HG02610 (cell line): ENCODE data around the gene CCDC127.
A peak's percentile ranks its signal among the peaks of the same experiment; 100 is the strongest.
"Not testable (repeated sequence)": the region's sequence is repeated elsewhere in the genome, so short reads cannot be mapped to it uniquely, and the experiment has no call there.

Experiments
- ATAC-seq: cut with Tn5 transposase; IDR thresholded peaks from one replicate; pipeline ENCODE4 v1.9.1; 2021; ENCODE audit warnings: mild to moderate bottlenecking, moderate library complexity; ENCODE audit not compliant: unreplicated experiment

The CCDC127 gene

GRCh38 chr5:234450-234849, 16.5 kb upstream of the CCDC127 start:
- no peak for ATAC-seq

GRCh38 chr5:233426-233825, 15.5 kb upstream of the CCDC127 start:
- not testable (repeated sequence) for ATAC-seq

DNA sequence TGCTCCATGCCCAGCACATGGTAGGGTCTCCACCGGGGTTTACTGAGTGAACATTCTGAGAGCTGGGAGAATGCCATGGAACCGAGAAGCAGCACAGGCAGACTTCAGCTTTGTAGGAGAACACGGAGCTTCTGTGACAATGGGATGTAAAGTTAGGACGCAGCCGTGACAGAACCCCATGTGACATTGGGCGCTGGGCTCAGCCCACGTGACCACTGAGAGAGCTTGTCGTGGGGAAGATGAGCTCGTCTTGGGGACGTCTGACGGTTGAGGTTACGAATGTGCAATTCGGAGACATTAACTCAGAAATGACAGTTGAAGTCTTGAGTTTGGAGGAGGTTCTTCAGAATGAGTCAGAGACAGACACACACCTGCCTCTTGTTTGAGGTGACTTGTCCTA, 13.7 kb upstream of the CCDC127 start:
- no peak for ATAC-seq

DNA sequence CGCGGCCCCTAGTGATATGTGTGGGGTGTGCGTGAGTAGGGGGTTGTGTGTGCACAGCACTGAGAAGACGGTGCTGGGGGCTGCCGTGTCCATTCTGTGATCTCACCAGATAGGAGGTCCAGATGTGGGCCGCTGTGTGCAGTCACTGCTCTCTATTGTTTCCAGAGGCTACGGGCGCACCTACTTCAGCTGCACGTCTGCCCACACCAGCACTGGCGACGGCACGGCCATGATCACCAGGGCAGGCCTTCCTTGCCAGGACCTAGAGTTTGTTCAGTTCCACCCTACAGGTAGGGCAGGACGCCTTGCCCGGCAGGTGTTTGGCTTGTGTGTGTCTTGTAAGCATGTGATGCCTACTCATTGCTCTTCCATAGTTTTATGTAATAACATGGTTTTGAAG, 12.8 kb upstream of the CCDC127 start:
- no peak for ATAC-seq

DNA sequence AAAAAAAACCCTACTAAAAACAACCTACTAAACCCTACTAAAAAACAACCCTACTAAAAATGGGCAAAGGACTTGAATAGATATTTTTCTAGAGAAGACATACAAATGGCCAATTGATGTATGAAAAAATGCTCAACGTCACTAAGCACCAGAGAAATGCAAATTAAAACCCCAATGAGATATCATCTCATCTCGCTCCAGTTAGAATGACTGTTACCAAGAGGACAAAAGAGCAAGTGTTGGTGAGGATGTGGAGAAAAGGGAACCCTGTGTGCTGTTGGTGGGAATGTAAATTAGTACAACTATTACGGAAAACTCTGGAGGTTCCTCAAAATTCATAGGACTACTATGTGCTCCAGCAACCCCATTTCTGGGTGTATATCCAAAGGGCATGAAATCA, 10.9 kb upstream of the CCDC127 start:
- ATAC-seq = no peak

- ATAC-seq = not testable (repeated sequence)
These were observed 9.4 kb upstream of the CCDC127 start for GRCh38 chr5:227375-227774.

DNA sequence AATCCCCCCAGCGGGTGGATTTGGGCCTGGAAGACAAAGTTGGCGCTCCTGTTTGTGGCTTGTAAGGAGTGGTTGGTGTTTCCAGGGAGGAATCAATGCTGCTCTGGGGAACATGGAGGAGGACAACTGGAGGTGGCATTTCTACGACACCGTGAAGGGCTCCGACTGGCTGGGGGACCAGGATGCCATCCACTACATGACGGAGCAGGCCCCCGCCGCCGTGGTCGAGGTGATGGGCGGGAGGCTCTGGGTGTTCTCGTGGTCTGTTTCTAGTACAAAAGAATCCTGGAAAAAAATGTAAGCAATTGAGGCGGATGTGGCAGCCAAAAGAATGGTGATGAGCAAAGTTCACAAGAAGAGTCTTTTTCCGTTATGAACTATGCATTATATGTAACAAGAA, 7.4 kb upstream of the CCDC127 start:
- no peak for ATAC-seq

DNA sequence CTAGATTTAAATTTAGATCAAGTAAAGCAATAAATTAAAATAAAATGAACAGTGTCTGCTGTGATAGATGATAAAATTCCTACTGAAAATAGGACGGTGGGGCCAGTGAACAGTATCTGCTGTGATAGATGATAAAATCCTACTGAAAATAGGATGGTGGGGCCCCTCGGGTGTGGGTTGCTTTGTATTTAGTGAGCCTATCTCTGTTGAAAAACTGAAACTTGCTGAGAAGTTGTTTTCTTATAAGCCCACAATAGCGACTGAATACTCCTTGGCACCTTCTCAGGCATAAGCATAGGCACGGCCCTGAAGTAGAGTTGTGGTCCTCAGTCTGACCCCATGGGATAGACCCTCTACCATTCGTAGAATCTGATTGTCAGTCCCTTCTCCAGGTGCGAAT, 5.8 kb upstream of the CCDC127 start:
- ATAC-seq = no peak

DNA sequence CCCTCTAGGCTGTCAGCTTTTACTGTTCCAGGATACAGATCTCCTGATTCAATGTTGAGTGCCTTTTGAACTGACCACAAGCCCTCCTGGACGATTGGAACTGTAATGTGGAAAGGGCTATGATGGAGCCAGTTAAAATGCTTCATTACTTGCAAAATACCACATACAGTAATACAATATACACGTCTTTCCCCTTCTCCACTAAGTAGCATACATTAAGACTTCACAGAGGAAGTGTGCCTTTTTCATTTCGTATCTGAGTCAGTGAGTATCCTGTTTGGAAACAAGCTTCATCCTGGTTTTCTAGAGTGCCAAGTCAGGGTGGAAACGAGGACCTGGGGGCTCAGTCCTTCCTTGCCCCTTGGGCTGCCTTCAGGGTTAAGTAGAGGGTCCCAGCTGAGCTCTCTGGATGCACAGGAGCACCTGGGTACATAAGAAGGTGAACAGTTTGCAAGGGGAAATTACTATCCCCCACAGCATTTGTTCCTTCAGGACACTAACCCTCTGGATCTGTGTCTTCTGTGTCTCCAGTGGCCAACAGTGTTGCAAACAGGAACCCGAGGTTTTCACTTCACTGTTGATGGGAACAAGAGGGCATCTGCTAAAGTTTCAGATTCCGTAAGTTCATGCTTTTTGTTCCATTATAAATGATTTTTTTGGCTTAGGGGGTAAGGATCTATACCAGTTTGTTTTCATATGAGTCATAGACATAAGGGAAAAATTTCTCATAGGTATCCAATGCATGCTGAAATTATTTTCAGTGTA, 5.2 kb upstream of the CCDC127 start:
- ATAC-seq = not testable (repeated sequence)

DNA sequence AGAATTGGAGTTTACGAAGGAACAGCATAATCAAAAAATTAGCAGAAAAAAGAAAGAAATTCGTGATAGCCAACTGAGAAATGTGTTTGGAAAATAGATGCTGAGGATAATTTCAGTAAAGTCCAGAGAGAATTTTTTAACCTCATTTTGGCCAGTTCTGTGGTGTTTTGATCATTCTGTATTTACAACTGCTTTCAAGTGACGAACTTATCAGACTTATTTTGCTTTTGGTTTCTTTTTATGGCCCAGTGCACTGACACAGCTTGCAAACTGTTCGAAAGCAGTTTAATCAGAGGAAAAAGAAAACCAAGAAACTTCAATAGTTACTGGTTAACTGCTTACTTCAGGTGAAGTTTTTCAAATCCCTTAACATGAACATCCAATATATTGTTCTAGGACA, 2.0 kb upstream of the CCDC127 start:
- ATAC-seq = no peak

DNA sequence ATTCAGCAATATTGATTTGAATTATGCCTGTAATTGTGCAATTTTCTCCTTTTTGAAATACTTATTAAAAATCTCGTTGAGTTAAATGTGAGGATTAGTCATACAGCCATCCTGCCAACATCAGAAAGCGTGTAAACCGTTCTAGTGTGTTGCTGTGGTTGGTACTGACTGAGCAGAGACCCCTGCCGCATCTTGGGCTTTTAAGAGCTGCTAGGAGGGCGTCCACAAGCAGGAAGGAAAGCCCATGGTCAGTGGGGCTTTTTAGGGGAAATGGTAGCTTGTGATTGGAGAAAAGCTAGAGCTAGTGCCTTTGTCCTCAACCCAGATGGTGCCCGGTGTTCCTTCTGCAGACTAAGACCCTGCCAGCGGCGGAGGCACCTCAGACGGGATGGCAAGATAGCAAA, 1.5 kb upstream of the CCDC127 start:
- ATAC-seq = no peak

- ATAC-seq = peak; percentile 9
These were observed 721 bp upstream of the CCDC127 start for GRCh38 chr5:218457-219291.

GRCh38 chr5:216076-216475, 1.9 kb downstream of the CCDC127 start:
- not testable (repeated sequence) for ATAC-seq

DNA sequence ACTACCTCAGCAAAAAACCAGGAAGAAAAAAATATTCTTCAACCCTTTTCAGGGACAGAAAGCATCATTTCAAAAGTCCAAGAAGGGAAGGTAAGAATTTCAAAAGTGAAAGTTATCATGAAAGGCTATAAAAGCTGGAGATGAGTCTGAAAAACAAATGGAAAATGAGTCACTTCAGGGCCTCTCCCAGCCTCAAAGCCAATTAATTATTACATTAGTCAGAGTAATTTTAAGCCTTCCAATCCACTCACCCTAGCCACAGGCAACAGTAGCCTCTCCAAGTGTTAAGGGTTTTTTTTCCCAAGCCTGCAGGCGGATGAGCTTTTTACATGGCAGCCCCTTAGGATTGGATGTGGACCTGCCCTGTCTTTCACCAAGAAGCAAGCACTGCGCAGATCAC, 2.7 kb downstream of the CCDC127 start:
- peak; percentile 32 for ATAC-seq

GRCh38 chr5:213803-214395, 4.1 kb downstream of the CCDC127 start:
- no peak for ATAC-seq

DNA sequence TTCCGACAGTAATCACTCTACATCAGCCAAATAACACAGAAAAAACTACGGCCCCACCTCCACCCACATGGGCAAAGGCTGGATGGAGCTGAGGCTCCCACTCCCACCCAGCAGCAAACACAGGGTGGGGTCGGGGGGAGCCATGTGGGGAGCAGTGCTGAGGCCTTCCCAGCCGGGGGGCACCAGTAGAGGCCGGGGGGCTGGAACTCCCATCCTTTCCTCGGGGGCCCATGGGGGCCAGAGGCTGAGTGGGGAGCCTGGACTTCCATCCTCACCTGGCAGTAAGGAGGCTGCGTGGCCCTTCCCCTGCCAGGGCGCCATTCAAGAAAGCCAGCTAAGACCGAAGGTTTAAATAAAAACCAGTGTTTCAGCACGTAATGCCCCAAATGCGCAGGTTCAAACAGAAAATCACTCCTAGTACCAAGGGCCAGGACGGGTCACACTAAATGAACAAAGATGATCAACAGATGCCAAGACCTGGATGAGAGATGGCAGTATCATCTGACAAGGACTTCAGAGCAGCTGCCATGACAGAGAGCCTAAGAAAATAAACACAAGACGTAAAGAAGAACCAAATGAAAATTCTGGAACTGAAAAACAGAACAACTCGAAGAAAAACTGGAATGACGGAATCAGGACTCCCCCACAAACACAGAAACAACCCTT, 9.4 kb downstream of the CCDC127 start:
- no peak for ATAC-seq

DNA sequence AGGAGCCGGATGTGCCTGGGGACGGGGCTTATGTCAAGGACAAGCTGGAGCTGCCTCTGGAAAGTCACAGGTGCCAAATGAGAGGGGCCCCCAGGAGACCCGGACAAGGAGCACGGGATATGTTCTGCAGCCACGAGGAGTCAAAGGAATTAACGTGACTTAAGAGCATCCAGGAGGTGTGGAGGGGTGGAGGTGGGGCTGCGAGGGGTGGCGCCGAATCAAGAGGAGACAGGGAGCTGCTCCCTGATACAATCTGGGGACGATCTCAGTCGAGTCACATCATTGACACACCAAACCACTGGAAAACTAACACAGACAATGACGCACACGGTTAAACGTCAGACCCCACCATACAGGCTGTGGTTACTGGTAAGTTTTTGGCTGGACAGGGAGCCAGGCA, 10.4 kb downstream of the CCDC127 start:
- no peak for ATAC-seq

DNA sequence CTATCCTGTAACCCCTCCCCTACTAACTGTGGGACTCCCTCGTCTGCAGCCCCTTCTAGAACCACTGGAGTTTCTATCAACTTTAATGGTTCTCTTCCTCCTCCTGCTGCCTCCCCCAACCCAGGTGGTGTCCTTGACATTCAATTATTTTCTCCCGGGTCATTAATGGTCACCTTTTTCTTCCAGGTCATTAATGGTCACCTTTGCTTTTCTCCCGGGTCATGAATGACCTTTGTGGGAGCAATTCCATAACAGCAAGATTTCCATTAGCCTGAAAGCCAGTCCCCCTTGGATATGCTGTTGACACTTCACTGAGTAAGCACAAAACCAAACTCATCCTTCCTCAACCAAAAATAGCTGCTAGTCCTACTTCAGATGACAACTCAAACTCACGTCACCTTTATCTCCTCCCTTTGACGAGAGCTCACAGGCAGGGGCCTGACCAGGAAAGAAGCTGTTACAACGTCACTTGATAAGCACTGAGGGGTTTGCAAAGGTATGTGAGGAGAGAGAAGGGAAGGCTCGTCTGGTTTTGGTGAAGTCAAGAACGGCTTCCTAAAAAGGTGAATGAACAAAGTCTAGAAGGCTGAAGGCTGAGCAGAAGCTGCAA, 10.9 kb downstream of the CCDC127 start:
- no peak for ATAC-seq

DNA sequence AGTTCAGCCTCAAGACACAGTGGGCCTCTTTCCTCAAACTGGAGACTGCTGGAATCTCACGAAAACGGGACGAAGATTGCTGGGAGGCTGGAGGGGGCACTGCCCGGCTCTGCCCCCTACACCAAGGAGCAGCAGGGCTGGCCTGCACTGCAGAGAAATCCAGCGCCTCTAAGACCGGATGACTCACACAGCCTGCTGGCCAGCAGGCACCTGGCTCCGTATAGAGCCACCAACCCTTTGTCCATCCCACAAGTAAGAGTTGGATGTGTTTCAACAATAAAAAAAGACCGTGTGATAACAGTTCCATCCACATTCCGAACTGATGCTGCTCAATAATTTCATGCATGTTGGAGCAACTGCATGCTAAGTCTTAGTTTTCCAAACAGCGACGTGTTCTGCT, 11.5 kb downstream of the CCDC127 start:
- ATAC-seq = no peak

DNA sequence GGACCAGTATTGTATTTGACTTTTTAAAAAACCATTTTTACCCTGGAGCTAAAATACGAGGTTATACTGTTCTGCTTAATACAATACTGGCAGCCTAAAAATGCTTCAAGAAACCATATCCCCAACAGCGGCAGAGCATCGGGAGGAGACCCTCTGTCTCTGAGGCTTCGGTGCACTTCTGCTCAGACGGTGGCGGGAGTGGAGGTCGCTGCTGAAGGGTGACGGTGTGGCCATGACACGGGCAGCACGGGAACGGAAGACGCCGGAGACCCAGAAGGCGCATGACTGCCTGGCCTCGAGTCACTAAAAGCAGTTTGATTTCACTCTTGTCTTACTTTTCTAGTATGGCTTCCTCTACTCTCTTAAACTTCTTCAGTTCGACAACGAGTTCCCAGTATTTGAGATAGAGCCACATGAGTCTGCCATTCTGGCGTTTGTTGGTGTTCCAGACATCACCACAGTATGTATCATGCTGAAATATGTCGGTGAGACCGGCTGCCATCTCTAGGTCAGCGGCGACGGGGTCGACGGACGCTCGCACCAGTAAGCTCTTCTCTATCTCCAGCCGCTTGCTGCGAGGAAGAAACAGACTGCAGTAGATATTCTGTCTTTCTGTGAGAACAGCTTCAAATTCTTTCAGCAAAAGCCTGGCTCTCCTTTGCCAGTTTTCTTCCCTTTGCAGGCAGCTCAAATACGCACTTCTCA, 12.8 kb downstream of the CCDC127 start:
- no peak for ATAC-seq
